HL-60/S4 treated with retinoic acid at 250 ng/mL for 4 days and 3 days (cell line): ENCODE results near the gene TBC1D4.

Experiments
- in situ Hi-C: fragments of 300-500 bp; cut with MboI; formaldehyde crosslinking; loops from 2 replicates; pipeline ENCODE4 v1.7.0; 2022; ENCODE audit warnings: low sequenced_read_pairs

Gene TBC1D4, protein sequence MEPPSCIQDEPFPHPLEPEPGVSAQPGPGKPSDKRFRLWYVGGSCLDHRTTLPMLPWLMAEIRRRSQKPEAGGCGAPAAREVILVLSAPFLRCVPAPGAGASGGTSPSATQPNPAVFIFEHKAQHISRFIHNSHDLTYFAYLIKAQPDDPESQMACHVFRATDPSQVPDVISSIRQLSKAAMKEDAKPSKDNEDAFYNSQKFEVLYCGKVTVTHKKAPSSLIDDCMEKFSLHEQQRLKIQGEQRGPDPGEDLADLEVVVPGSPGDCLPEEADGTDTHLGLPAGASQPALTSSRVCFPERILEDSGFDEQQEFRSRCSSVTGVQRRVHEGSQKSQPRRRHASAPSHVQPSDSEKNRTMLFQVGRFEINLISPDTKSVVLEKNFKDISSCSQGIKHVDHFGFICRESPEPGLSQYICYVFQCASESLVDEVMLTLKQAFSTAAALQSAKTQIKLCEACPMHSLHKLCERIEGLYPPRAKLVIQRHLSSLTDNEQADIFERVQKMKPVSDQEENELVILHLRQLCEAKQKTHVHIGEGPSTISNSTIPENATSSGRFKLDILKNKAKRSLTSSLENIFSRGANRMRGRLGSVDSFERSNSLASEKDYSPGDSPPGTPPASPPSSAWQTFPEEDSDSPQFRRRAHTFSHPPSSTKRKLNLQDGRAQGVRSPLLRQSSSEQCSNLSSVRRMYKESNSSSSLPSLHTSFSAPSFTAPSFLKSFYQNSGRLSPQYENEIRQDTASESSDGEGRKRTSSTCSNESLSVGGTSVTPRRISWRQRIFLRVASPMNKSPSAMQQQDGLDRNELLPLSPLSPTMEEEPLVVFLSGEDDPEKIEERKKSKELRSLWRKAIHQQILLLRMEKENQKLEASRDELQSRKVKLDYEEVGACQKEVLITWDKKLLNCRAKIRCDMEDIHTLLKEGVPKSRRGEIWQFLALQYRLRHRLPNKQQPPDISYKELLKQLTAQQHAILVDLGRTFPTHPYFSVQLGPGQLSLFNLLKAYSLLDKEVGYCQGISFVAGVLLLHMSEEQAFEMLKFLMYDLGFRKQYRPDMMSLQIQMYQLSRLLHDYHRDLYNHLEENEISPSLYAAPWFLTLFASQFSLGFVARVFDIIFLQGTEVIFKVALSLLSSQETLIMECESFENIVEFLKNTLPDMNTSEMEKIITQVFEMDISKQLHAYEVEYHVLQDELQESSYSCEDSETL (N-terminal part only)

DNA sequence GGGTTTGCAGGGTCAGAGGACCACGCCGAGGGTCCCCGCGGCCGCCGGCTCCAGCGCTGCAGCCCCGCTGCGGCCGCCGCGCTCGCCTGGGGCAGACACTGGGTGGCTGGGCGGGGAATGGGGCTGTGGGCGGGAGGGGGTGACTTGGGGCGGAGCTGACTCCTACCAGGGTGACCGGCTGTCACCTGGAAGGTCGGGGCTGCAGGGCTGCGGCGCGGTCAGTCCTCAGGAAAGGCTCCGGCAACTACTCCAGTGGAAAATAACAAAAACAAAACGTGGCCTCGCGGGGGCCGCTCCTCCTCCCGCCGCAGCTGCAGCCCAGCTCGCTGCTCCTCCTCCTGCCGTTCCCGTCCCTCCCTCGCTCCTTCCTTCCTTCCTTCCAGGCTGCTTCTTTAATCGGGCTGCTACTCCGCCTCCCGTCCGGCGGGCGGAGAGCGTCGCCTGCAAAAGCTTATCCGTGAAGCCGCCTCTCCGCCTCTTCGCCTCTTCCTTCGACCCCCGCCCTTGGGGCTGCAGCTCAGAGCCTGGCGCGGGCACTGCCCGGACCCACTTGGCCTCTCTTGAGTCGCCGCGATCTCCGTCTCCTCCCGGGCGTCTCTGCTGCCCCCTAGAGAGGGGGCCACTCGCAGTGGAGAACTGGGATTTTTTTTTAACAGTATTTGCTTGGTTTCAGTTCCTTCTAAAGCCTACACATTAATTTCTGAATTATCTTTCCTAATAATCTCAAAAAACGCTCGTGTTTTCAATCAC lies at the start of gene TBC1D4:
TSS of gene TBC1D4 (minus strand) at position 100 of the 750 bp plus-strand sequence. CDS start 402 bp downstream, outside the sequence.
- in situ Hi-C loops = no loop called here

- in situ Hi-C loops = no loop called here
These were observed 48.6 kb upstream of the TBC1D4 start for GRCh38 chr13:75530549-75530961.

- in situ Hi-C loops = no loop called here
These were observed 40.0 kb upstream of the TBC1D4 start for GRCh38 chr13:75521956-75522355.

DNA sequence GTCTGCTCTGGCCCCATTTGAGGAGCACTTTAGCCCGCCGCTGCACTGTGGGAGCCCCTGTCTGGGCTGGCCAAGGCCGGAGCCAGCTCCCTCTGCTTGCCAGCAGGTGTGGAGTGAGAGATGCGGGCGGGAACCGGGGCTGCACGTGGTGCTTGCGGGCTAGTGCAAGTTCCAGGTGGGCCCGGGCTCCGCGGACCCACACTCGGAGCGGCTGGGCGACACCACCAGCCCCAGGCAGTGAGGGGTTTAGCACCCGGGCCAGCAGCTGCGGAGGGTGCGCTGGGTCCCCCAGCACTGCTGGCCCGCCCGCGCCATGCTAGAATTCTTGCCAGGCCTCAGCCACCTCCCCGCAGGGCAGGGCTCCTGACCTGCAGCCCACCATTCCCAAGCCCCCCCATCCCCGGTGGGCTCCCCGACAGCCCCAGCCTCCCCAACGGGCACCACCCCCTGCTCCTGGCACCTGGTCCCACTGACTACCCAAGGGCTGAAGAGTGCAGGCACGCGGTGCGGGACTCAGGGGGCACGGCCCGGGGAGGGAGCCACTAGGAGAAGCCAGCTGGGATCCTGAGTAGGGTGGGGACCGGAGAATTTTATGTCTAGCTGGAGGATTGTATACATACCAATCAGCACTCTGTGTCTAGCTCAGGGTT lies 36.6 kb upstream of the TBC1D4 start:
- in situ Hi-C loops = no loop called here

- in situ Hi-C loops = no loop called here
These were observed 32.4 kb upstream of the TBC1D4 start for GRCh38 chr13:75514080-75514995.

DNA sequence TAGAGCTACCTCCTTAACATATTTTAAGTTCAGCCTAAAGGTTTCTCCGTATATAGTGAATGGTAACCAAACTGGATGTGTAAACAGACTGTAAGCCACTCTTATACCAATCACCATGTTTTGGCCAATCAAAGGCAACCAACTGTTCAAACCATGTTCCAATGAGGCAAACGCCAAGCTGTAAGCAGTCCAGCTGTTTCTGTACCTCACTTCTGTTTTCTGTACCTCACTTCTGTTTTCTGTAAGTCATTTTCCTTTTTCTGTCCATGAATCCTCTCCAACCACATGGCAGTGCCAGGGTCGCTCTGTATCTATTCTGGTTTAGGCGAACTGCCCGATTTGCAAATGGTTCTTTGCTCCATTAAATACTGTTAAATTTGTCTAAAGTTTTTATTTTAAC lies 31.3 kb upstream of the TBC1D4 start:
- in situ Hi-C loops = no loop called here

- in situ Hi-C loops = no loop called here
These were observed 30.3 kb upstream of the TBC1D4 start for GRCh38 chr13:75512253-75512652.

DNA sequence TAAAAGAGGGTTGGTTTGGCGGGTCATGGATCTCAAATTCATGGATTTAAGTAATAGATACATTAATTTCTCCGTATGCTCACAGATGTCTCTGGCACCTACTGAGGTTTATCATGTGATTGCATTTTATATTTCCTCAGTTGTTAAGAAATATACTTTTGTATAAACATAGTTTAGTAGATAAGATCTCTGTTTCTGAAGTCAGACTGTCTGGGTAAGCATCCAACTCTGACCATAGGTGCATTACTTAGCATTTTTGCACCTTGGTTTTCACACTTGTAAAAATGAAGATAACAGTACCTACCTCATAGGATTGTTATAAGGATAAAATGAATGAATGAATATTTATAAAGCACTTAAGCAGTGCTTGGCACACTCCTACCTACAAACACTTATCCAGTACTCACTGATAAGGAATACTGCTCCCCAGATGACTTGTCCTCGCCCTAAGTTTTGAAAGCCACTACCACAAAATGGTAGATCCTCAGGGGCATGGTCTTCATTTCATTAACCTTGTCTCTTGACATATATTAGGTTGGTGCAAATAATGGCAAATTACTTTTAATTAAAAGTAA lies 29.2 kb upstream of the TBC1D4 start:
- in situ Hi-C loops = no loop called here

DNA sequence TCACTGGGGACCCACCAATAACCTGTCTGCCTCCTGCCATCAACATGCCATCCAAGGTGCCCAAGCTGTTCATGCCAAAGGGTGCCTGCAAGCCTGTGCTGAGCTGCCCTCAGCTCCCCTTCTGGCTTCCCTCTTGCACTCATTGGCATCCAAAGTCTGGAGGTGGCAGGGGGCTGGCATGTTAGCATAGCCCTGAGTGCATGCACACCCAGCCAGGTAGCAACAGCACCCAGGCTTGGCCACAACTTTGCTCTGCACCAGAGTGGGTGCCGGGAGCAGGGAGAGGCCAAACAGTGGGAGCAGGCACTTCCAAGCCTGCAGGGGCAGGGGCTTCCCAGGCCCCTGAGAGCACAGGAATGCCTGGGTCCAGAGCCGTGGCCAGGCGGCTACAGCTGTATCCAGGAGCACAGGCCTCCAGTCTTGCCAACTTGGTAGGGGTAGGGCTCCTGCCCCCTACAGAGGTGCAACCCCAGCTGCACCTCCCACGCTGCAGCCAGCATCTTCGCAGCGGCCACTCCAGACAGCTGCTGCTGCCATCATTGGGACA lies 26.1 kb upstream of the TBC1D4 start:
- in situ Hi-C loops = no loop called here

DNA sequence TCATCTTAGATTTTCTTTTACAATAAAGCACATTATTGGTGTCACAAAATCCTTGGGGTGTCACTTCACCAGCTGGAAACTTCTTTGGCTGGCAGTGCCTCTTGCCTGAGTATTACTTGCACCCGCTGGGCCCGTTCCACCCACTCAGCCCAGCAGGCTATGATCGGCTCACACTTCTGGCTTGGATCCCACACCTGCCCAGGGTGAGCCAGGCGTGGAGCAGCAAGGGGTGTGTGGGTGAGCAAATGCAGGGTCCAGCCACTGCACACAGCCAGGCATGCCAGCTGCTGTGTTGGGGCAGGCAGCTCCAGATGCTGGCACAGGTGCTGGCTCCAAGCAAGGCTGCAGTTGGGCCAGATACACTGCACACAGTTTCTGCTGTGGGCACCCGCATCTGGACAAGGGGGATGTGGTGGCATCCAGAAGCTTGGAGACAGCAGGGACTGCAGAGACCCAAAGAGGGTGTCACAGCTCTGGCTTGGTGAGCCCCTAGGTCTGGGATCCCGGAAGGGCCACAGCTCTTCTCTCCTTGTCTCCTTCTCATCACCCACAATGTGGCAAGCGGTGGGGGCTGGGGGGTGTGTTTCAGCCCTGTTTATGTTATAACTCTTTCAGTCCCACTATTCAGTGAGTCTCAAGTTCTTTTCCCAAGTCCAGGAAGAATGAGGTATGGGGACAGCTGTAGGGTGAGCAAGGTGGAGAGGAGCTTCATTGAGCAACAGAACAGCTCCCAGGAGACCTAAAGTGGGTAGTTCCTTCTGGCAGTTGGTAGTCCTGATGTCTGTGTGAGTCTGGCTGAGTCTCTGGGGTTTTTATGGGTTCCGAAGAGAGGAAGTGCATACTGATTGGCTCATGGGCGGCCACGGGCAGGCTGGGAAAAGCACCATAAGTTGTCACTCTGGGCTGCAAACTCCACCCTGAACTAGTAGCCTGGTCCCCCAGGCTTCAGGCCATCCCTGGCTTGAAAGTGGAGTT lies 25.3 kb upstream of the TBC1D4 start:
- in situ Hi-C loops = no loop called here

- in situ Hi-C loops = no loop called here
These were observed 24.0 kb upstream of the TBC1D4 start for GRCh38 chr13:75506018-75506417.

- in situ Hi-C loops = no loop called here
These were observed 23.4 kb upstream of the TBC1D4 start for GRCh38 chr13:75505327-75505726.

GRCh38 chr13:75495938-75496337 lies 14.0 kb upstream of the TBC1D4 start:
- in situ Hi-C loops = no loop called here

- in situ Hi-C loops = no loop called here
These were observed 12.5 kb upstream of the TBC1D4 start for GRCh38 chr13:75494491-75494890.

GRCh38 chr13:75493156-75493555 lies 11.2 kb upstream of the TBC1D4 start:
- in situ Hi-C loops = no loop called here

DNA sequence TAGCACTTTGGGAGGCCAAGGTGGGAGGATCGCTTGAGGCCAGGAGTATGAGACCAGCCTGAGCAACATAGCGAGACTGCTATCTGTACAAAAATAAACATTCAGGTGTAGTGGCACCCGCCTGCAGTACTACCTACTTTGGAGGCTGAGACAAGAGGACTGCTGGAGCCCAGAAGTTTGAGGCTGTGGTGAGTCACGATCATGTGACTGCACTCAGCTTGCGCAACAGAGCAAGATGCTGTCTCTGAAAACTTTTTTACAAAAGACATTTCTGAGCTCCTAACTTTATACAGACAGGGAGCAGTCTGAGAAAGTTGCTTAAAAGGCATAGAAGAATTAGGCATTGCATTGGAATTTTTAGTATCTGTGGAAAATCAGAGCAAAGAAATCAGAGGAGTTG lies 10.4 kb upstream of the TBC1D4 start:
- in situ Hi-C loops = no loop called here

GRCh38 chr13:75491376-75491775 lies 9.4 kb upstream of the TBC1D4 start:
- in situ Hi-C loops = no loop called here
